SK-N-SH (cell line): ENCODE measurements around the gene ATP6V0E1. TPM values are rescaled to one million over a fixed set of nuclear protein-coding genes. Genes with fewer than 3 reads are reported as not detected.

ENCODE experiments used
- CTCF ChIA-PET: fragments of 300-600, 350-600 bp; formaldehyde crosslinking; extraction: SDS; loops from one replicate; lab custom pipeline; 2021; lab: Yijun Ruan, JAX
- POLR2A ChIA-PET: fragments of 350-600 bp; sonication (Branson Sonifier 250); formaldehyde crosslinking; extraction: SDS; loops from one replicate; lab custom pipeline; 2020; ENCODE audit warnings: antibody characterized with exemption, inconsistent platforms; lab: Yijun Ruan, JAX
- DNase-seq: peaks from one replicate; pipeline ENCODE4 v3.0.0; 2012
- H2AFZ ChIP-seq: fragments of 200-600 bp; sonication (generic); 2 replicates; pipeline ENCODE4 v1.8.1; 2016; ENCODE audit warnings: antibody characterized with exemption, mild to moderate bottlenecking, low read depth
- H3F3A ChIP-seq: fragments of 200-600 bp; sonication (generic); replicated peaks from 2 replicates; pipeline ENCODE3; 2016; ENCODE audit warnings: antibody characterized with exemption, mild to moderate bottlenecking; ENCODE audit not compliant: insufficient read depth
- H3K27ac ChIP-seq, 2 experiments: fragments of 200-500 bp in 1 of 2; fragments of 200-600 bp in 1 of 2; sonication (Bioruptor generic) in 1 of 2; sonication (generic), shearing (Covaris generic) in 1 of 2; 2 replicates each; pipeline versions ENCODE4 v1.5.1 to v1.6.1; 2014 to 2016; ENCODE audit warnings: low read depth in 2 of 2, inconsistent platforms in 1 of 2, low read length in 1 of 2, mild to moderate bottlenecking in 1 of 2, mixed read lengths in 1 of 2
- H3K27me3 ChIP-seq: fragments of 200-600 bp; sonication (generic), shearing (Covaris generic); 2 replicates; pipeline ENCODE4 v1.6.1; 2016; ENCODE audit warnings: mixed run types; ENCODE audit not compliant: insufficient read depth
- H3K36me3 ChIP-seq, 2 experiments: fragments of 200-500 bp in 1 of 2; fragments of 200-600 bp in 1 of 2; sonication (Bioruptor generic) in 1 of 2; sonication (generic) in 1 of 2; replicated peaks in 1 of 2; 2 replicates each; pipeline versions ENCODE3 to v1.5.1; 2014 to 2016; ENCODE audit warnings: low read length in 1 of 2, mild to moderate bottlenecking in 1 of 2; ENCODE audit not compliant: insufficient read depth in 2 of 2, control insufficient read depth in 1 of 2
- H3K4me1 ChIP-seq, 2 experiments: fragments of 200-500 bp in 1 of 2; fragments of 200-600 bp in 1 of 2; sonication (Bioruptor generic) in 1 of 2; sonication (generic), shearing (Covaris generic) in 1 of 2; 2 replicates each; pipeline versions ENCODE4 v1.5.1 to v1.6.1; 2014 to 2016; ENCODE audit warnings: low read depth in 1 of 2, low read length in 1 of 2, mixed run types in 1 of 2; ENCODE audit not compliant: insufficient read depth in 2 of 2, control insufficient read depth in 1 of 2
- H3K4me2 ChIP-seq: fragments of 200-600 bp; sonication (generic), shearing (Covaris generic); 2 replicates; pipeline ENCODE4 v1.6.1; 2017; ENCODE audit warnings: mixed run types
- H3K4me3 ChIP-seq, 2 experiments: fragments of 200-500 bp in 1 of 2; fragments of 200-600 bp in 1 of 2; sonication (Bioruptor generic) in 1 of 2; sonication (generic), shearing (Covaris generic) in 1 of 2; 2 replicates each; pipeline versions ENCODE4 v1.5.1 to v1.8.1; 2014 to 2016; ENCODE audit warnings: low read depth in 2 of 2, inconsistent platforms in 1 of 2, low read length in 1 of 2, mild to moderate bottlenecking in 1 of 2, mixed read lengths in 1 of 2, moderate library complexity in 1 of 2
- H3K79me2 ChIP-seq: fragments of 200-600 bp; sonication (generic); 2 replicates; pipeline ENCODE4 v1.8.1; 2017; ENCODE audit warnings: mild to moderate bottlenecking; ENCODE audit not compliant: insufficient read depth
- H3K9ac ChIP-seq: fragments of 200-600 bp; sonication (generic); 2 replicates; pipeline ENCODE4 v1.6.1; 2017; ENCODE audit warnings: mixed run types
- H3K9me2 ChIP-seq: fragments of 200-600 bp; sonication (generic); 2 replicates; pipeline ENCODE4 v1.6.1; 2017; ENCODE audit warnings: mixed run types
- H3K9me3 ChIP-seq: fragments of 200-600 bp; sonication (generic); 2 replicates; pipeline ENCODE4 v1.6.1; 2017; ENCODE audit warnings: mixed run types, mild to moderate bottlenecking, moderate library complexity
- H4K20me1 ChIP-seq: fragments of 200-600 bp; sonication (generic); 2 replicates; pipeline ENCODE4 v1.6.1; 2017; ENCODE audit warnings: mild to moderate bottlenecking, mixed run types; ENCODE audit not compliant: insufficient read depth
- CHD2 ChIP-seq: fragments of 150-350 bp; IDR thresholded peaks from 2 replicates; pipeline ENCODE4 v1.6.1; 2018; ENCODE audit warnings: low read length; ENCODE audit not compliant: partially characterized antibody
- ELF1 ChIP-seq: IDR thresholded peaks from 2 replicates; pipeline ENCODE4 v1.4.0; 2012
- EP300 ChIP-seq, 2 experiments: IDR thresholded peaks; 2 replicates each; pipeline versions ENCODE4 v1.4.0 to v1.6.1; 2012; ENCODE audit warnings: borderline replicate concordance in 1 of 2, low read depth in 1 of 2, low read length in 1 of 2
- EZH2phosphoT487 ChIP-seq: fragments of 200-600 bp; sonication (generic); IDR thresholded peaks from 2 replicates; pipeline ENCODE4 v1.6.1; 2017; ENCODE audit warnings: low read depth, mixed run types, mild to moderate bottlenecking, antibody characterized with exemption, moderate library complexity, borderline replicate concordance
- FOSL2 ChIP-seq: IDR thresholded peaks from 2 replicates; pipeline ENCODE4 v1.4.0; 2012; ENCODE audit warnings: low read depth, mild to moderate bottlenecking, moderate library complexity, borderline replicate concordance
- FOXJ3 ChIP-seq: sonication (generic); formaldehyde crosslinking; IDR thresholded peaks from 2 replicates; pipeline ENCODE4 v1.5.1; 2020; ENCODE audit warnings: mild to moderate bottlenecking, missing genetic modification reagents
- FOXM1 ChIP-seq: IDR thresholded peaks from 2 replicates; pipeline ENCODE4 v1.4.0; 2012; ENCODE audit warnings: low read depth, mild to moderate bottlenecking
- GABPA ChIP-seq: IDR thresholded peaks from 2 replicates; pipeline ENCODE4 v1.4.0; 2012; ENCODE audit warnings: low read depth, mild to moderate bottlenecking
- GATA2 ChIP-seq: sonication (generic); formaldehyde crosslinking; IDR thresholded peaks from 2 replicates; pipeline ENCODE4 v1.5.0; 2020; ENCODE audit warnings: mild to moderate bottlenecking, missing genetic modification reagents
- IRF3 ChIP-seq: fragments of 150-350 bp; IDR thresholded peaks from 2 replicates; pipeline ENCODE4 v1.6.1; 2016; ENCODE audit warnings: mild to moderate bottlenecking, low read depth, low read length
- MEF2A ChIP-seq: IDR thresholded peaks from 2 replicates; pipeline ENCODE4 v1.4.0; 2012; ENCODE audit warnings: low read depth, borderline replicate concordance
- MXI1 ChIP-seq: IDR thresholded peaks from 2 replicates; pipeline ENCODE4 v1.6.1; 2012; ENCODE audit warnings: mild to moderate bottlenecking, low read depth, low read length, improper control_type of control experiment
- NFIC ChIP-seq: IDR thresholded peaks from 2 replicates; pipeline ENCODE4 v1.4.0; 2012; ENCODE audit warnings: borderline replicate concordance
- NRF1 ChIP-seq: IDR thresholded peaks from 2 replicates; pipeline ENCODE4 v1.6.1; 2012; ENCODE audit warnings: low read depth, mild to moderate bottlenecking, low read length
- RAD21 ChIP-seq: IDR thresholded peaks from 2 replicates; pipeline ENCODE4 v1.6.1; 2012; ENCODE audit warnings: mild to moderate bottlenecking, low read length
- RCOR1 ChIP-seq: fragments of 150-350 bp; IDR thresholded peaks from 2 replicates; pipeline ENCODE4 v1.6.1; 2017; ENCODE audit warnings: antibody characterized with exemption, low read length
- RXRA ChIP-seq: IDR thresholded peaks from 2 replicates; pipeline ENCODE4 v1.4.0; 2012; ENCODE audit warnings: low read depth, mild to moderate bottlenecking, borderline replicate concordance
- SIN3A ChIP-seq: IDR thresholded peaks from 2 replicates; pipeline ENCODE4 v1.6.1; 2012; ENCODE audit warnings: low read depth, mild to moderate bottlenecking, low read length, moderate library complexity, borderline replicate concordance
- SMC3 ChIP-seq: IDR thresholded peaks from 2 replicates; pipeline ENCODE4 v1.6.1; 2012; ENCODE audit warnings: low read depth, low read length, improper control_type of control experiment
- TAF1 ChIP-seq: IDR thresholded peaks from 2 replicates; pipeline ENCODE4 v1.6.1; 2012; ENCODE audit warnings: low read depth, mild to moderate bottlenecking, low read length, moderate library complexity, borderline replicate concordance
- YY1 ChIP-seq: IDR thresholded peaks from 2 replicates; pipeline ENCODE4 v1.4.0; 2012; ENCODE audit warnings: low read depth, mild to moderate bottlenecking
- WGBS: methylation state at CpG from one replicate; pipeline ENCODE4 v1.1.6; 2017; ENCODE audit warnings: low lambda C conversion rate; 5-methylcytosine and 5-hydroxymethylcytosine counted together
- polyA plus RNA-seq, 3 experiments: library from polyadenylated mRNA; depleted of rRNA; stranded (reverse); fragments of >200 nt; gene quantifications; 2 replicates each; pipeline ENCODE4 v1.2.3, GENCODE V29; 2012
- TF ChIP-seq, protein P1 (sequence below): fragments of 150-350 bp; IDR thresholded peaks from 2 replicates; pipeline ENCODE4 v1.6.1; 2017; ENCODE audit warnings: antibody characterized with exemption, low read length, low read depth, borderline replicate concordance
- TF ChIP-seq, protein P2 (sequence below): IDR thresholded peaks from 2 replicates; pipeline ENCODE4 v1.4.0; 2012; ENCODE audit warnings: low read depth, borderline replicate concordance
- TF ChIP-seq, protein P3 (sequence below): IDR thresholded peaks from 2 replicates; pipeline ENCODE4 v1.4.0; 2012; ENCODE audit warnings: low read depth, borderline replicate concordance

Gene ATP6V0E1
- polyA plus RNA-seq, 1 of the 3 experiments (the other 2 are of a cell fraction), result 243 TPM

GRCh38 chr5:173012882-173013281 lies 29.3 kb downstream of the ATP6V0E1 start:
- Histone ChIP-seq H3K79me2 (peaks cover 98% of the 10 kb centered on the region), H3K27ac (no peak overlapping the region), H3K9me3 (no peaks in the 10 kb centered on the region), H4K20me1 (peaks cover 62% of the 10 kb centered on the region), H3K4me3 (no peak overlapping the region), H2AFZ (no peak overlapping the region), H3K9ac (no peak overlapping the region), H3K27me3 (no peaks in the 10 kb centered on the region)
- 98% methylated on average over 4 of the region's 4 CpGs for WGBS
- no peak for TF ChIP-seq RXRA
- TF ChIP-seq EP300 (IDR thresholded peaks at IDR 0.05; ENCODE audit: borderline replicate concordance in 1 of 2, low read depth in 1 of 2, low read length in 1 of 2), result no peak
- no peak for TF ChIP-seq RCOR1
- no peak for TF ChIP-seq EZH2phosphoT487
- no peak for TF ChIP-seq FOSL2
- TF ChIP-seq MEF2A, result no peak
- no peak for TF ChIP-seq TAF1
- no peak for TF ChIP-seq FOXJ3 (CRISPR knock-in tag)
- TF ChIP-seq NRF1, result no peak
- no peak for TF ChIP-seq MXI1
- no peak for TF ChIP-seq NFIC
- TF ChIP-seq SIN3A, result no peak
- TF ChIP-seq GABPA, result no peak
- TF ChIP-seq, protein P1, sequence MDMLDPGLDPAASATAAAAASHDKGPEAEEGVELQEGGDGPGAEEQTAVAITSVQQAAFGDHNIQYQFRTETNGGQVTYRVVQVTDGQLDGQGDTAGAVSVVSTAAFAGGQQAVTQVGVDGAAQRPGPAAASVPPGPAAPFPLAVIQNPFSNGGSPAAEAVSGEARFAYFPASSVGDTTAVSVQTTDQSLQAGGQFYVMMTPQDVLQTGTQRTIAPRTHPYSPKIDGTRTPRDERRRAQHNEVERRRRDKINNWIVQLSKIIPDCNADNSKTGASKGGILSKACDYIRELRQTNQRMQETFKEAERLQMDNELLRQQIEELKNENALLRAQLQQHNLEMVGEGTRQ, result no peak
- TF ChIP-seq GATA2 (CRISPR knock-in tag), result no peak
- TF ChIP-seq, protein P2, sequence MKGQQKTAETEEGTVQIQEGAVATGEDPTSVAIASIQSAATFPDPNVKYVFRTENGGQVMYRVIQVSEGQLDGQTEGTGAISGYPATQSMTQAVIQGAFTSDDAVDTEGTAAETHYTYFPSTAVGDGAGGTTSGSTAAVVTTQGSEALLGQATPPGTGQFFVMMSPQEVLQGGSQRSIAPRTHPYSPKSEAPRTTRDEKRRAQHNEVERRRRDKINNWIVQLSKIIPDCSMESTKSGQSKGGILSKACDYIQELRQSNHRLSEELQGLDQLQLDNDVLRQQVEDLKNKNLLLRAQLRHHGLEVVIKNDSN, result no peak
- no peak for TF ChIP-seq RAD21
- TF ChIP-seq YY1, result no peak
- TF ChIP-seq, all 33 proteins: peak for 0
- DNase-seq, result no peak
- H3F3A ChIP-seq, result no peaks in the 10 kb centered on the region
- ChIA-PET POLR2A (no interaction called here), CTCF (no interaction called here)
- H3K9me2 ChIP-seq, result no peaks in the 10 kb centered on the region
- H3K4me1 ChIP-seq, result peaks cover 2 to 6% of the 10 kb centered on the region in 2 experiments; a peak in 2 of 4 replicates
- no peak overlapping the region for H3K4me2 ChIP-seq
- H3K36me3 ChIP-seq, result no peaks in the 10 kb centered on the region

DNA sequence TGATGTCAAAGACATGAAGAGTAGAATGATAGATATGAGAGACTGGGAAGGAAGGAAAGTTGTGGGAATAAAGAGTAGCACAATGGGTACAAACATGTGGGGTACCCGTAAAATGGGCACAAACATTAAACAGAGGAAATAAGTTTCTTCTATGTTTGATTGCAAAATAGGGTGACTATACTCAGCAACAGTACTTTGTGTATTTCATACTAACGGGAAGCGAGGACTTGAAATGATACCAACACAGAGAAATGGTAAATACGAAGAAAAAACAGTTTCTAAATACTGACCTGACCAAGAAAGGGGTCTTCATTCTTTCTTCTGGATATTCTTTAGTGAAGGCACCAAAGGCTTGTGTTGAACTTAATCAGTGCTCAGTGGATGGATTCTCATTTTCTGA lies 31.1 kb downstream of the ATP6V0E1 start:
- no peaks in the 10 kb centered on the region for H3K27me3 ChIP-seq
- H3K4me1 ChIP-seq, result peaks cover 2 to 6% of the 10 kb centered on the region in 2 experiments; a peak in 2 of 4 replicates
- H3K36me3 ChIP-seq, result peaks cover 0 to 8% of the 10 kb centered on the region in 2 experiments
- ChIA-PET POLR2A (no interaction called here), CTCF (interaction anchor here (0.6 kb wide), 1 partner anchor 317 kb away, joined by 3 read pairs; no protein-coding TSS in a partner anchor)
- H3K9me2 ChIP-seq, result no peaks in the 10 kb centered on the region
- H3K9me3 ChIP-seq, result no peaks in the 10 kb centered on the region
- H3K9ac ChIP-seq, result no peak overlapping the region
- no peaks in the 10 kb centered on the region for H3F3A ChIP-seq
- no peak overlapping the region for H3K27ac ChIP-seq
- H3K4me2 ChIP-seq, result no peak overlapping the region
- no peak overlapping the region for H2AFZ ChIP-seq
- WGBS, result 96% methylated on average over 4 of the region's 4 CpGs
- H3K4me3 ChIP-seq, result no peak overlapping the region
- peaks cover 64% of the 10 kb centered on the region for H4K20me1 ChIP-seq
- H3K79me2 ChIP-seq, result peaks cover 98% of the 10 kb centered on the region
- no peak for DNase-seq
- TF ChIP-seq SMC3 (no peak), NFIC (no peak), SIN3A (no peak), MXI1 (no peak), CHD2 (no peak), FOXM1 (no peak), ELF1 (no peak), IRF3 (no peak), EZH2phosphoT487 (no peak)
- TF ChIP-seq, protein P3, sequence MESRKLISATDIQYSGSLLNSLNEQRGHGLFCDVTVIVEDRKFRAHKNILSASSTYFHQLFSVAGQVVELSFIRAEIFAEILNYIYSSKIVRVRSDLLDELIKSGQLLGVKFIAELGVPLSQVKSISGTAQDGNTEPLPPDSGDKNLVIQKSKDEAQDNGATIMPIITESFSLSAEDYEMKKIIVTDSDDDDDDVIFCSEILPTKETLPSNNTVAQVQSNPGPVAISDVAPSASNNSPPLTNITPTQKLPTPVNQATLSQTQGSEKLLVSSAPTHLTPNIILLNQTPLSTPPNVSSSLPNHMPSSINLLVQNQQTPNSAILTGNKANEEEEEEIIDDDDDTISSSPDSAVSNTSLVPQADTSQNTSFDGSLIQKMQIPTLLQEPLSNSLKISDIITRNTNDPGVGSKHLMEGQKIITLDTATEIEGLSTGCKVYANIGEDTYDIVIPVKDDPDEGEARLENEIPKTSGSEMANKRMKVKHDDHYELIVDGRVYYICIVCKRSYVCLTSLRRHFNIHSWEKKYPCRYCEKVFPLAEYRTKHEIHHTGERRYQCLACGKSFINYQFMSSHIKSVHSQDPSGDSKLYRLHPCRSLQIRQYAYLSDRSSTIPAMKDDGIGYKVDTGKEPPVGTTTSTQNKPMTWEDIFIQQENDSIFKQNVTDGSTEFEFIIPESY, result no peak
